CMK (cell line): ENCODE results near the gene EPHA2.
"Not testable (repeated sequence)": the region's sequence is repeated elsewhere in the genome, so short reads cannot be mapped to it uniquely, and the experiment has no call there.

Experiments used
- DNase-seq: peaks from one replicate; pipeline ENCODE4 v3.0.0-alpha.2; 2010; ENCODE audit warnings: low read depth

Gene EPHA2

DNA sequence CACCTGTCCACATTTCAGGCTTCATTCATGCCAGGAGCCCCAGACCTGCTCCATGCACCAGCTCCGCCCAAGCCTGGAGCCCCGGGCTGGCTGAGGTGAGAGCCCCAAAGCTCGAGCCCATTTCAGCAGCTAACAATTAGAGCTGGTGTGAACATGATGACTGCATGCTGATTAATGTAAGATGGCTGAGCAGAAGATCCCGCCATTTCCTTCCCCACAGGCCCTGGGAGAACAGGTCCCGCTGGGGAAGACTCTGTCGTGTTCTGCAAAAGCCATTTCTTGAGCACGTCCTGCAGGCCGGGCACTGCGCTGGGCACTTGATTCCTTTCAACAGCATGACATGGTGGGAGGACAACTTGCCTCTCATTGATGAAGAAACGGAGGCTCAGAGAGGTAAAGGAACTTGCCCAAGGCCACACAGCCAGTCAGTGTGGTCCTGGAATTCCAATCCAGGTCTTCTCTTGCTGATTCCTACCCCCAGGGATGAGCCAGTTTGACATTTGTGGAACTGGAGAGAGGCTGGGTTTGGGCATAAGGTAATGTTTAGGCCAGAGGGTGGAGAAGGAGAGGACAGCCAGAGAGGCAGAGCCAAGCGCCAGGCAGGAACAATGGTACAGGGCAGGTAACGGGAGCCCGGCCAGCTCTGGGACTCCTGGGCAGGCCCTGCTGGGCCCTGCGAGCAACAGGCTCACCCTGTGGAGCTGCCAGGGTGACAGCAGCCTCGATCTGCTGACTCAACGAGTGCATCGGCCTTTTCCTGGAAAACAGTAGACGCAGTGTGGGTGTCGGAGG is 28.1 kb upstream of the EPHA2 start:
- DNase-seq, result no peak

DNA sequence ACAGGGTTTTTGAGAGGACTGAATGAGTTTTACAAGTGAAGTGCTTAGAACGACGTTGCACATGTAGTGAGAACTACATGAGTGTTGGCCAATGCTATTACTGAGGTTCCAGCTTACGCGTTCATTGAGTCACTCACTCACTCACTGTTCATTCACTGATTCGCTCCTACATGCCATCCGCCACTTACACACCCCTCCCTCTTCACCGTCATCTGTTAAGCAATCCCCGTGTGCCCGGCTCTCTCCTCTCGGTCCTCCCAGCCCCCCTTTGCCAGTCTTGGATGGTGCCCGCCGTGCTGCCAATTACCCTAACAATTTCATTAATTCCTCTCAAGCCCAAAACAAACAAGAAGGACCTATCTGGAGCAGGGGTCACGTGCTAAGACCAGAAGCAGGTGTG is 27.3 kb upstream of the EPHA2 start:
- DNase-seq, result no peak

- DNase-seq, result no peak
Measured at GRCh38 chr1:16181887-16182719, 26.2 kb upstream of the EPHA2 start.

GRCh38 chr1:16180291-16180824 is 24.5 kb upstream of the EPHA2 start:
- no peak for DNase-seq

- DNase-seq, result no peak
Measured at GRCh38 chr1:16178596-16179497, 23.0 kb upstream of the EPHA2 start.

DNA sequence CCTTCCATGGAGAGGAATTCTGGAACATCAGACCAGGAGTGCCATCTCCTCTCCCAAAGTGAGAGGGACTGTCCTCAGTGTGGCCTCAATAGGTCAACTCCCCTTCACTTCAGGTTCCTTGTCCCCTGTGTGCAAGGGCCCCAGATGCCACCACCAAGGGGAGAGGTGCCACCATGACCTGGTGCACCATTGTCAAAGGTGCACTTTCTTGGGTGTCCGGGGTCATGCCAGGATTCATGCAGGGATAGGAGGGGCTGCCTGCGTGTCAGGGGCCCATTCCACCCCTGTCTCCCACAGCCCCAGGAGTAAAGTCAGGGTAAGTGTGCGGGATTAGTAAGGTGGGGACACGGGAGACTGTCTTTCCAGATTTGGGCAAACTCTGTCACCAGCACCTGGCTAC is 21.4 kb upstream of the EPHA2 start:
- DNase-seq, result no peak

- DNase-seq, result no peak
Measured at GRCh38 chr1:16176653-16177052, 20.8 kb upstream of the EPHA2 start.

- DNase-seq, result no peak
Measured at GRCh38 chr1:16175610-16176553, 20.0 kb upstream of the EPHA2 start.

GRCh38 chr1:16174886-16175598 is 19.2 kb upstream of the EPHA2 start:
- no peak for DNase-seq

GRCh38 chr1:16174261-16174868 is 18.5 kb upstream of the EPHA2 start:
- no peak for DNase-seq

GRCh38 chr1:16173447-16174260 is 17.8 kb upstream of the EPHA2 start:
- DNase-seq, result no peak

GRCh38 chr1:16172964-16173446 is 17.1 kb upstream of the EPHA2 start:
- DNase-seq, result no peak

DNA sequence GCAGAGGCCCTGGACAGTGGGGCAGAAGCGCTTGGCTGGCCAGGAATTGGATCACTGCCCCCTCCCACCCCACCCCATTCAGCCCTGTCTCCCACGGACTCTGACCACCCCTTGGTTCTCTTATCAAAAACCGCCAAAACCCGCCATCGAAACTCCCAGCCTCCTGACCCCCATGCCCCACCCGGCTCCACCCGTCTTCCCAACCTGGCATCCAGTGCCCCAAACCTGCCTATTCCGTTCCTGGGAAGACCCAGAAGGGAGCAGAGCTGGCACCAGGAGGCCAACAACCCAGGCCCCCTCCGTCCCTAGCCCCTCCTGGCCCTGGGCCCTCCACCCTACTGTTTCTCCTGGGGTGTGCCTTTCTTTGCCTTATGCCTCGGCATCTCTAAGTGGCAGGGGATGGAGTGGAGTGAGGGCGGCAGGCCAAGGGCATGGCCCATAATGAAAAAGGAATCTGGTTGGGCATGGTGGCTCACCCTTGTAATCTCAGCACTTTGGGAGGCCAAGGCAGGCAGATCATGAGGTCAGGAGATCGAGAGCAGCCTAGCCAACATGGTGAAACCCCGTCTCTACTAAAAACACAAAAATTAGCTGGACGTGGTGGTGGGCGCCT is 16.5 kb upstream of the EPHA2 start:
- no peak for DNase-seq

DNA sequence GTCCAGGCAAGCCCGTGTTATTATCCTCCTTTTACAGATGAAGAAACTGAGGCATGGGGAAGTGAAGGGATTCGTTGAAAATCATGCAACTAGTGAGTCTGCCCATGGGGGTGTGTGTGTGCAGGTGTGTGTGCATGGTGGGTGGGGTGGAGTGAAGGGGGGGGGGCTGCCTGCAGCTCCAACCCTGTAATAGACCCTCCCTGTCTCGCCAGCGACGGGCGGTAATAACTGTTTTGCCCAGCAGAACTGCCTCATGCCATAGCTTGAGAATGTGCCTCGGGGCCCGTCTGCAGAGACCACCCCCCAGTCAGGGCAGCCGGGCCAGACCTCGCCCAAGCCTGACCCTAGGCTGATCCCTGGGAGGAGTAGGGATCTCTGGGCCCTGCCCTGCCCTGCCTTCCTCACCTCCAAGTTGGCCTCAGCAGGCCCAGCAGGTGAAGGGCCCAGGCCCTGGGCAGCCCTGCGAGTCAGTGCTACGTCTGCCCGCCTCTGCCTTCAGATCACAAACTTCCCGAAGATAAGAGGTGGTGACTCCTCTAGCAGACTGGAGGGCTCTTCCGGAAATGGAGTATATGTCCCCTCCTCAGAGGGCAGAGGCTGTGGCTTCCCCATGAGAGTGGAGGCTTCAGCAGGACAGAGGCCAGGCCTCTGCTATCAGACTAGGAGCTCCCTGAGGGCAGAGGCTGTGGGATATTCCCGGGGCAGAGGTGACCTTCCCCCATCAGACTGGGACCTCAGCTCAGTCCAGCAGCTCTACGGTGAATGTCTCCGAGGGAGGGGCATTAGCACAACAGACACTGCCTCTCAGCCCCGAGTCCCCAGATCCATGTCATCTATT is 15.7 kb upstream of the EPHA2 start:
- DNase-seq, result no peak

DNA sequence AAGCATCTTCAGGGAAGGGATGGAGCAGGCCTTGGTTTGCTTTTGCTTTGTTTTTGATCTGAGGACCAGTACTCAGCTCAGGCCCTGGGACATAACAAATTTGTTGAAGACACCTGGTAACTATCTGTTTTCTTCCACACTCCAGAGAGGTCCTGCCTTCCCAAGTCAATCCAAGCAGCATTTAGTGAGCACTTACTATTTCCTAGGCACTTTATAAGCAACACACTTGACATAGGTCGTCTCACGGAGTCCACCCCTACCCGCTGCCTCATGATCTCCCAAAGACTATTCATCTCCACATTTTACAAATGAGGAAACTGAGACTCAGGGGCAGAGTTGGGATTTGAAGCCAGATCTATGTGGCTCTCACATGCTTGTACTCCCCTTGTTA is 14.4 kb upstream of the EPHA2 start:
- no peak for DNase-seq

DNA sequence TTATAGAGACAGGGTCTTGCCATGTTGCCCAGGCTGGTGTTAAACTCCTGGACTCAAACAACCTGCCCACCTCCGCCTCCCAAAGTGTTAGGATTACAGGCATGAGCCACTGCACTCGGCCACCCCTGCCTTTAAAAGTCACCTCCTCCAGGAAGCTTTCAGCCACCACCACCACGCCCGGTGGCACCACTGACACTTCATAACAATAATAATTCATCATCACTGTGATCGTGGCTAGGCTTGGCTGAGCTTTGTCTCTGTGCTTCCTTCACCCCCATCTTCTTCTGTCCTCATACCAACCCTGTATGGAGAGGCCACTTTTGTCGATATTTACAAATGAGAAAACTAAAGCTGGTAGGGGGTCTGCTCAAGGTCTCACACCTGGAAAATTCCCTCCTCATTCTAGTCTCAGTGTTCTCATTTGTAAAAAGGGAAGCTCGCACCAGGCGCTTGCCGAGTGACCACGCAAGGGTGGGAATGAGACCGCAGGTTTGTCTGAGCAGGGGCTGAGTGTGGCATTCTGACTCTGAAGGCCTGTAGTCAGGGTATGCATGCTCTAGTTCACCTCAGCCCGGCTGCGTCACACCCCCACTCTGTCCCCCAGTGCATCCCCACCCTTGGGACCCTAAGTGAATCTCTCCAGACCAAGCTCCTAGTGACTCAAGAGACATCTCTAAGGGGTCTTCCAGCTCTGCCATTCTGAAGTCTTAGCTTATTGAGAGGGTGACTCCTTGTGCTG is 12.9 kb upstream of the EPHA2 start:
- no peak for DNase-seq

- DNase-seq, result not testable (repeated sequence)
Measured at GRCh38 chr1:16168144-16168495, 12.3 kb upstream of the EPHA2 start.
